ENCODE data around the gene SPSB4.

Gene SPSB4

DNA sequence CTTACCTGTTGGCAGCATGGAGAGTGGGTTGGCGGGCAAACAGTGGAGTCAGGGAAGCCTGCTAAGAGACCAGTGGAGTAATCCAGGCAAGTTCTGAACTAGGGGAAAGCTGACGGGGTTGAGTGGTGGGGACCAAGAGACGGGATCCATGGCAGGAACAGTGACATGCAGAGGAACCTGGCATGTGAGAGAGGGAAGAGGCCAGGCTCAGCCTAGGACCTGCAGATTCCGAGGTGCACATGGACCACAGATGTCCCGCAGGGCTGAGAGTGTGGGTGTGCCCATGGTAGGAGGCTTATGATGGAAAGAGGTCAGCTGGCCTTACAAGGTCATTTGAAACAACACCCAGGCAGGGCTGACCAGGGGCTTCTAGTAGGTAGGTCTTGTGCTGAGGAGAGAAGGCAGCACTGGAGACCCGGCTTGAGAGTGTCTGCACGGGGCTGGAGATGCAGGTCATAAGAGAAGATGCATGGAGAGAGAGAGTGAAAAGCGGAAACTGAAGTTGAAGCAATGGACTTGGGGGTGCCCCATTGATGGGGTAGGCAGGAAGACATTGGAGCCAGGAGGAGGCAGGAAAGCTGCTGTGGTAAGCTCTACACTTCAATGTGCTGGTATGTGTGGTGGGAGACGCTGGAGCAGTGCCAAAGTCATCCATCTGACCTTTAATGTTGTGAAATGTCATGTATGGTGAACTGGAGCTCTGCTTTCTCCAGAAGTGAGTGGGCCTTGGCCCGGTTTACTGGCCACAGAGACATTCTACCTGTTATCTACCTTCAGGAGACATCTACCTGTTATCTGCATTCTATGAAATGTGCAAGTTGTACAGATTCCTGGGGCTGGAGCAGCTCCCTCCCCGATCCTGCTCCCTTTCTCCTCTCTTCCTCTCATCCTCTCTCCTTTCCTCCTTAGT is 4.6 kb downstream of the SPSB4 start:
- no peak for DNase-seq

GRCh38 chr3:141056751-141057171 is 5.6 kb downstream of the SPSB4 start:
- no peak for DNase-seq

- no peak for DNase-seq
Observed at GRCh38 chr3:141057436-141057835, 6.3 kb downstream of the SPSB4 start.

- DNase-seq, result no peak
Observed at GRCh38 chr3:141057946-141058800, 7.0 kb downstream of the SPSB4 start.

DNA sequence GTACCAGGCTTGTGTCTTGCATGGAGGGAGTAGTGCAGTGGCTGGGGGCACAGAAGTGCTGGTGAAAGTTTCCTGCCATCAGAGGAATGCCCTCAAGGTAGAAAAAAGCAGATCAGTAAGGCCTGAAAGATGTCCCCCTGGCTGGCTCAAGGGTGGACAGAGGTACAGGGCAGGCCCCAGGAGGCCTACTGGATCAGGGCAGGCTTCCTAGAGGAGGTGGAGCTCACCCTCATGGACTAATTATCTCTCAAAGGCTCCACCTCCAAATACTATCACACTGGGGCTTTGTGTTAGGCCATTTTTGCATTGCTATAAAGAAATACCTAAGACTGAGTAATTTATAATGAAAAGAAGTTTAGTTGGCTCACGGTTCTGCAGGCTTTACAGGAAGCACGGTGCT is 7.8 kb downstream of the SPSB4 start:
- DNase-seq, result no peak

- DNase-seq, result no peak
Observed at GRCh38 chr3:141059816-141060215, 8.7 kb downstream of the SPSB4 start.

GRCh38 chr3:141060327-141060726 is 9.2 kb downstream of the SPSB4 start:
- DNase-seq, result no peak

DNA sequence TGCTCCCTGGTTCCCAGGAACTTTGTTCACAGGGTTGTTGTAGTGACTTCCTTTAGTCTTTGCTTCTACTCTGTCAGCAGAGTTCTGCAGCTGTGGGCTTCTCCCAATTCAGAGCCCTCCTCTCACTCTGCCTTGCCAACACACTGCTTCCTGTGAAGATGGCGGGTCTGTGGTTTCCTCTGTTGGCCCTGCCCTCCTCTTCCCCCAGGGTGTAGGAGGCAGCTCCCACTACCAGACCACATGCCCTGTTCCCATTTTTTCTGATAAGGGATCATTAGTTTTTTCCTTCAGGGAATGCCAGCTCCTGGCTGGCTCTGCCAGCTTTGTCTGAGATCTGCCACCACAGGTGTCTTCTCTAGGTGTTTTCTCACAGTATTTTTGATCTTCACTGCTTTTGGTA is 12.7 kb downstream of the SPSB4 start:
- no peak for DNase-seq

DNA sequence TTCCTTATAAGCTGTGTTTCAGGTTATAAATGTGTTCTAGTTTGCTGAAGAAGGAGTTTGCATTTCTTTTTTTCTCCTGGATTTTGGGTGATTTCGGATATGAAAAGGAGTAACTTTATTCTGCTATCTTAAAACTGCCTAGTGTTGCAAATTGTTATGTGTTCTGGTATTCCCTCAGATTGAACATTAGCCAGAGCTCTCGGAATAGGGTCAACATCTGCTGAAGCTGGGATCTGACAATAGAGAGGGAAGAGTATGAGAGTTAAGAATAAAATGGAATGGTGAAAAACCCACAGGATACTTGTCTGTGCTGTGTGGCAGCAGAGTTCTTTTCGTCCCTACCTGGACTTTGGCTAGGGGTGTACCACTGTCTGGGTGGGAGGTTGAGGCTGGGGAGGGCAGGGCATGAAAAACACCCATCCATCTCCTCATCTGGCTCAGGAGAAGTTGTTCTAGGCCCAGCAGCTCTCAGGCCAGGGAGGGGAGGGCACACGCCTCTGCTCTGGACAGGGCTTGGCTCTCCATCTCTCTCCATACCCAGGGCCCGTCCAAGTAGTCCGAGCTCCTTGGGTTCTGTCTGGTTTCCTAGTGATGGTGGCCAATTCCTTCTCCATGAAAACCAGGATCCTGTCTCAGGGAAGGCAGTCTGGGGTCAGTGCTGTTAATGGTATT is 13.2 kb downstream of the SPSB4 start:
- DNase-seq, result no peak

- no peak for DNase-seq
Observed at GRCh38 chr3:141065258-141065657, 14.1 kb downstream of the SPSB4 start.

- DNase-seq, result no peak
Observed at GRCh38 chr3:141065841-141066805, 15.0 kb downstream of the SPSB4 start.

GRCh38 chr3:141067206-141067974 is 16.2 kb downstream of the SPSB4 start:
- no peak for DNase-seq

GRCh38 chr3:141070229-141070628 is 19.1 kb downstream of the SPSB4 start:
- DNase-seq, result no peak

DNA sequence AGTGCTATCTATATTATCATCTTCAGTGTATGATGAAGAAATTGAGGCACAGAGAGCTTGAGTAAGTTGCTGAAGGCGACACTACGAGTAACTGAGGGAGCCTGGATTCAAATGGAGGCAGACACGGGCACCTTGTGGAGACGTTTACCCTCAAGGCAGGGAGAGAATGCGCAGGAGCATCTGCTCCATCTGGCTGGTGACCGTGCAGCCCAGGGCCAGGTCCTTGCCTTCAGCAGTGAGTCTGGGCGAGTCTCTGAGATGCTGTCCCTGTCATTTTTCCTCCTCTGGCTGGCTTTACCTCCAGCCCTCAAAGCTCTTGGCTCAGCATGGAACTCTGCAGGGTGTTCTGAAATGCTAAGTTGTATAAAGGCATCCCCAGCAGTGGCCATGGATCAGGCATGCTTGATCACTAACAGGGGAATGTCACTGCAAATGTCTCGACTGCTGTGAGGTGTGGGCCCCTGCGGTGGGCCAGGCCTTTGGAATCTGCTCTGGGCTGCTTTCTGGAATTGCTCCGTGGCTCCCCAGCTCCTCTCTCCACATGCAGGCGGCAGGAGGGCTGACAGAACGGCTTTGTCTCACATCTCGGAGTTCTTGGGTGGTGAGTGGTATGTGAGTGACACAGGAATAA is 19.7 kb downstream of the SPSB4 start:
- DNase-seq, result no peak

- no peak for DNase-seq
Observed at GRCh38 chr3:141071681-141072260, 20.6 kb downstream of the SPSB4 start.

- no peak for DNase-seq
Observed at GRCh38 chr3:141072950-141073349, 21.8 kb downstream of the SPSB4 start.

- DNase-seq, result no peak
Observed at GRCh38 chr3:141073580-141073979, 22.4 kb downstream of the SPSB4 start.

- DNase-seq, result no peak
Observed at GRCh38 chr3:141074529-141074928, 23.4 kb downstream of the SPSB4 start.

GRCh38 chr3:141076036-141076773 is 25.1 kb downstream of the SPSB4 start:
- DNase-seq, result no peak
